ENCODE measurements around the gene KIF16B.

Gene KIF16B

DNA sequence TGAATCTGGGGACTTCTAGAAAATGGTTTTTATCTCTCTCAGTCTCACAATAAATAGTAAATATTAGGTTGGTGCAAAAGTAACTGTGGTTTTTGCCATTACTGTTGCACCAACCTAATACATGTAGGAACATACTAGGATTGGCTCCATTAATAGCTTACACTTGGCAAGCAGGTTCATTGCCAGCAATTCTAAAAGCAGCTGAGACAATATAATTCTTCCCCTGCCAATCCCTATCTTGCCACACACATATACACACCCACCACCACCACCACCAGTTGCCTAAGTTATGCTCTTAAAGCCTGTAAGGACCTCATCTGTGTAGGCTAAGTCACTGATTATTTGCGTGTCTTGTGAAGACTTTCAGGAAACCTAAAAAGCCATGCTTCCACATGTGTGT lies 145.1 kb downstream of the KIF16B start:
- DNase-seq (ENCODE audit: low read depth), result no peak

DNA sequence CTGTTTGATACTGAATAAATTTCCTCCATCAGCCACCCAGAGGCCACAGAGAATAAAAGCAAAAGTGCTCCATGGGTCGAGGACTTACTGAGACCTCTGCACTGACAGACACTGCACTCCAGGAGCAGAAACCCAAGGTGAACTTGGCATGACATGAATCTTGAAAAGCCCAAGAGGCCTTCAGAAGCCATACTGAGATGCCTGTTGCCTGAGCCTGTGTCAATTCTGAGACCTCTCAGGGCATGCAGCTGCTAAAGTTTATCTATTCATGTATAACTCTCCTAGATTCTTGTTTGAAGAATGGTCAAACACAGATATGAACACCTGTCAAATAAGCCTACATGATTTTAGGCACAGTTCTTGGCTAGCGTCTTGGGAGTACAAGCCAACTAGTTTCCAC lies 145.7 kb downstream of the KIF16B start:
- no peak for DNase-seq (ENCODE audit: low read depth)

DNA sequence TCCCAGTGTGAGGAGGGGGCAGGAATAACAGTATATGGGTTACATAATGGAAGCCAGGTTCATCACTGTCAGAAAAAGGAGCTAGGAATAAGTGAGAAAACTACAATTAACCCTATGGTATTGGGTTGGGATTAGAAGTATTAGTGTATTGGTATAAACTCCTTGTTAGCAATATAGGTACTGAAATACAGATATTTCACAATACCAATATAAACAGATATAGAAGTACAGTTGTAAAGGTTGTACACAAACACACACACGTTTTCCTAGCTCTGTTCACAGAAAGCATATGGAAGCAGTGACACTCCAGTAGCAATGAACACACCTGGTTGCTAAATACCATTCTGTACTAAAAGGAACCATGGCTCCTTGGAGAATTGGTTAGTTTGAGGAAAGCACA lies 148.5 kb downstream of the KIF16B start:
- no peak for DNase-seq (ENCODE audit: low read depth)

DNA sequence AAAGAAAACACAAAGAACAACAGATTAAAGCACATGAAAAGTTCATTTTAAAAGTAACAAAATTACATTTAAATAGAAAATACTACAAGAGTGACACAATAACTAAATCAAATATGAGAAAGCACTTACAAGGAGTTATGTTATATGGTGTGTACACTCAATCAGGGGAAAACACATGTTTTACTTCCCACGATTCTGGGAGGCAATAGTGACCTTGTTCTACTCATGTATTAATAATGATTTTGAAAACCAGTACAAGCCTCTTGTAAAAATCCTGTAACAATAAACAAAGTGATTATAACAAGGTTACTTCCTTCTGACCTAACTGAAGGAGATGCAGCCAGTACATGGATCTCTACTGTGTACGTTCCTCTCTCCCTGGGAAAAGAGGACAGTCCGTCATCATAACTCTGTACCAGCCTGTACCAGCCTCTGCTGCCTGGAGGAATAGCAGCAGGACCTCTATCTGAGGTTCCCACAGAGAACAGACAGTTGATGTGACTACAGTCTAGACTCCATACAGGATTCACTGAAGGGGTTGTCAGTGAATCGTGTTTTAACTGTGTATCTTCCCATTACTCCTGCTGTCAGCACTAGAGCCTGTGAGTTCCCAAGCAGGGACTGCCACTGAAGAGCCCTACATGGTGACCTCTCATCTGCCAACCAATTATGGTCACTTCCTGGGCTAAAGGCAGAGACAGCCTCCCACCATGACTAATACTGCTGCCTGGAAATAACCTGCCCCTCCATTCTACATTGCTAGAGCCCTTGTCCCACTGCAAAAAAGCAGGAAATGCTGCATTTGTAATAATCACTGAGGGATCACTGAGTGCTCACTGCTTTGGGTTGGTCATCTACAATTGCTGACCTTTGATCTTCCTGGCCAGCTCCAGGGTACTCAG lies 149.7 kb downstream of the KIF16B start:
- no peak for DNase-seq (ENCODE audit: low read depth)

DNA sequence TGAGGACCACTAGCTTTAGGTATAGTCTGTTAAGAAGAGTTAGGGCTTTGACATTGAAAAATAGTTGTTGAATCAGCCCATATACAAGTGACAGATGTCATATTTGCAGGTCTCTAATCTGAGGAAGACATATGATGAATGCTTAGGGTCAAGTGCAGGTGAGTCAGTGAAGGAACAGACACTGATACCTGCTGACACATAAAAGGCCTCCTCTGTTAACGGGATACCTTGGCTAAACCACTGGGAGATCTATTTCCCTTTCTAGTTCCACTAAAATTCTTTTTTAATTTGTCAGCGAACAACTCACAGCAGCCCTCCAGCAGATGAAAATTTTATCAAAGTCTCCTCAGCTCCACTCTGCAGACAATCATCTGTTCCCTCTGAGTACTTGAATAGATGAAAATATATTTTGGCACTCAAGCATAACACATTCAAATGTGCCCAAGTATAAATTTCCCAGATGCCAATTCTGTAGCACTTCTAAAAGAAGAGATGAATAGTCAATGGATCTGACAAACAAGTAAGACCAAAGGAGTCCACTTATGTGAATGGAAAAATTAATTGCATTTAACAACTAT lies 154.0 kb downstream of the KIF16B start:
- no peak for DNase-seq (ENCODE audit: low read depth)

DNA sequence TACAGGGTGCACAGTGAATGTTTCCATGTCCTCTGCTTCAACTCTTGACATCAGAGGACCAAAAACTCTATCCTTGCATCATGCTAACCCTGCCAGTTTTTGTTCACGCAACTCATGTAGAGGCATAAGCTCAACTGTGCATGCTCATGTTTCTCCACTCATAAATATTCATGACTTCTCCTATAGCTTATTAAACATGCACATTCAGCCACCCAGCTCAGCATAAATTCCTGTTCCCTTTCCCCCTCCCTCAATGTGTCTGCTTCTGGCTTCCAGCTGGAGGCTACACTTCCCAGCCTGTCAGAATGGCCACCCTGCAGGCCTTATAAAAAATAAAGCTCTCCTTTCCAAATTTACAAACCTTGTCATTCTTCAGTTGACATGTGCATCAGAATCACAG lies 154.6 kb downstream of the KIF16B start:
- no peak for DNase-seq (ENCODE audit: low read depth)

DNA sequence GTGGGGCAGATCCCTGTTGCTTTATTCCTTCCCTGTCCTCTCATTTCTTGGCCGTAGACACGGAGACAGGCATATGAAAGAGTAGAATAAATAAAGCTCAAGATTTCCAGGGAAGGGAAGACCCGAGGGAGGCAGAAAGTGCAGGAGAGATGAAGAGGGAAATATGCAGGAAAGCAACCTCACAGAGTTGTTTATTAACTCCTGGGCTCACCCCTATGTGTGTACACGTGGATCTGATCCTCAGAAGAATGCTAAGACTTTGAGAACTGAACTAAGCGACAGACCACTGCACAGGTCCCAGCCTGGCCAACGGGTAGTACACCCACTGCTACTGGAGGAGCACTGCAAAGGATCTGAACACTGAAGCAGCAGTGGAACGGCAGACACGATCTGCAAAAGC lies 156.2 kb downstream of the KIF16B start:
- no peak for DNase-seq (ENCODE audit: low read depth)

GRCh38 chr20:16415071-16416053 lies 157.9 kb downstream of the KIF16B start:
- no peak for DNase-seq (ENCODE audit: low read depth)

GRCh38 chr20:16412906-16413305 lies 160.3 kb downstream of the KIF16B start:
- DNase-seq (ENCODE audit: low read depth), result no peak

DNA sequence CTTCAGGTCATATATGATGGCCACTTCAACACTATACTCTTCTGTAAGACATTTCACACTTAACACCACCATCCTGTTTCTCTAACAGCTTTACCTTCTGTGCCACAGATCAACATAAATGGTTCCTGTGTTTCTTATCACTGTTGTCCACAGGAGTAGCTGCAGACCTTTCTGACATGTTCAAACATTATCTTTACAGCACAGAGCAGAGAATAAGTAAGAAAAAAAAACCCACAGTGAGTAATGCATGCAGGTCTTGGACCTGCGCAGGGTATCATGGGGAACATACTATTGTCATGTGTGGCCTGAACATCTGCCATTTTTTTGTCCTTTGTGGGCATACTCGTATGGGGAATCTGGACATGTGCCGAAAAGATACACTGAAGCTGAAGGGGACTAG lies 161.9 kb downstream of the KIF16B start:
- DNase-seq (ENCODE audit: low read depth), result no peak

GRCh38 chr20:16410626-16411025 lies 162.6 kb downstream of the KIF16B start:
- DNase-seq (ENCODE audit: low read depth), result no peak

- no peak for DNase-seq (ENCODE audit: low read depth)
Measured at GRCh38 chr20:16408981-16409380, 164.3 kb downstream of the KIF16B start.

DNA sequence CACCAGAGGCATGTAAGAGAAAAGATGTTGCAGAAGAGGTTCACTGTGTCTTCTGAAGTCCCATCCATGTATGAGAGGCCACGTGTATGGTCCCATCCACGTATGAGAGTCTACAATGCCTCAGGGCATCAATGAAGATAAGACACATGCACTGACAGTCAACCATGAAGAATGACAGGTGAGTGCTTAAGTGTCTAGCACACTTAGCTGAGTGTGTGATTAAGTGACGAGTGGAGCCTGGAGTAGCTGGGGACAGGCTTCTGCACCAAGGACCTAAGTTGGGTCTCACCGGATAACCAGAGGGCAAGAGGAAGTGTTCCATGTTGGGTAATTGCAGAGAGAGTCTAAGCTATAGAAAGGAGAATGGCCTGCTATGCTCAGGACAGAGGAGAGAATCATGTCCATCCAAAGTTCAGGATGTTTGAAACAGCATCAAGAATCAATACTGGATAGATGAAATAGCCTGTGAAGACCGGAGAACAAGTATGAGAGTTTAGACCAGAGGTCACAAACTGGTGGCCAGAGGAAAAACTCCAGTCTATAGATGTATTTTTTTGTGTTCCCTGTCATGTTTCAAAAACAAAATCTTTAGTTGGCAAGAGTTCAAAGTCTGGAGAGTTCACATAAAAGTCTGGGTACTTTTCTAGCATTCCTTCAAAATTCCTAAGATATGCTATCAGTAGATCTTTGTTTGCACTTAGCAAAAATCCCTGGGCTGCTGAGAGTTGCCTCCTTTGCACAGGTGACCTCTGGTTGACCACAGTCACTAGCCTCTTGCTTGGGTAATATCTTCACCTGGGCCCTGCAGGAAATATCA lies 165.8 kb downstream of the KIF16B start:
- no peak for DNase-seq (ENCODE audit: low read depth)

DNA sequence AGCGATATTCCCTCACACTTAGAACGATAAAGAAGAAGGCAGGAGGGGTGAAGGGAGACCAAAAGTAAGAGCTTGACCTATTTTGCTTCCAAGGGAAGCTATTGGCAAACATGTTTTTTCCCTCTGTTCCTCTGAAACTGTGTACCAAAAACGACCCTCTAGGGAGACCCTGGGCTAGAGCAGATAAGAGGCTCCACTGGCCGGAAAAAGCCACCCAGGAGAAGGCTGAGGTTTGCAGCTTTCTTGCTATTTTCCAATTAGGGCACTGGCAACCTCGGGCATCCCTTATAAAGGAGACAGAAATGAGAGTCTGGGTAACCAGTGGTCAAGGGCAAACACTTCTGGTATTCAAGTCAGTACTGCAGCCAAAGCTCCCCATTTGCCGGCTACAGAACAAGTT lies 168.0 kb downstream of the KIF16B start:
- DNase-seq (ENCODE audit: low read depth), result no peak

DNA sequence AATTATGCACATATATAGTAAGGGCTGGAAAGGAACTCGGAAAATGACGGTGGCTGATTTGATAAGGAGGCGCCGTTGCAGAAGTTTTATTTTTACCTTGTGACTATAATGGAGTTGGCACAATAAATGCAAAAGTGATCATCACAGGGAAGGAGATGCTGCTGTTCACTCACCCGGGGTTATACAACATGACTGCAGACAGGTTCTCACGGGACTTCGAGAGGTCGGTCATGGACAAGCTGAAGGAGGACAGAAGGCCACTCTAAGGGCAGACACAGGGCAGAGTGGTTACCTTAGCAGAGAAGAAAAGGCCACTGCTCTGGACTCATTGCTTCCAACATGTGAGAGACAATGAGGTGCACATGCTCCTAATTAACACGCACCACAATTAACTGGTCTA lies 168.6 kb downstream of the KIF16B start:
- DNase-seq (ENCODE audit: low read depth), result no peak

GRCh38 chr20:16404171-16404570 lies 169.1 kb downstream of the KIF16B start:
- no peak for DNase-seq (ENCODE audit: low read depth)

DNA sequence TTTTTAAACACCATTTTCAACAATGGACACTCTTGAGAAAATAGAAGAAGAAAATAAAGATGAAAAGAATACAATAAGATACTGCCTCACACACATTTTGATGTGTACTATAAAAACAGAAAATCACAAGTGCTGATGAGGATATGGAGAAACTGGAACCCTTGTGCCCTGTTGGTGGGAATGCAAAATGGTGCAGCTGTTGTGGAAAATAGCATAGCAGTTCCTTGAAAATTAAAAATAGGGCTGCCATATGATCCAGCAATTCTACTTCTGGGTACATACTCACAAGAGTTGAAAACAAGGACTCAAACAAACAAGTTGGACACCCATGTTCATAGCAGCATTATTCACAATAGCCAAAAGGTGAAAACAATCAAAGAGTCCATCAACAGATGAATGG lies 173.0 kb downstream of the KIF16B start:
- DNase-seq (ENCODE audit: low read depth), result no peak

DNA sequence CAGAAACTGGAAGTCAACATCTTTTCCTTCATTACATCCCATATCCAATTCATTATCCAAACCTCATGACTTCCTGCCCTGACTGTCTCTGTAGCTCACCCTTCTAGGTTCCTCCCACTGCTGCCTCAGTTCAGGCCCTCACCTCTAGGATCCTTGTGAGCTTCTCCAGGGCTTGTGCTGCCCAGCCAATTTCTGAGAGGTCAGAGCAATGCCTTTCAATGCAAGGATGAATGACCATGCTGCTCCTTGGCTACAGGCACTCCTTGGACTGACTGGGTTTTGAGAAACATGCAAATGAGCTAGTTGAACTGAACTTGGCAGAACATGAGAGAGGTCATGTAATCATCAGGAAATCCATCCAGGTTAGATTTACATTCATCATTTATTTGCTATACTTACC lies 173.4 kb downstream of the KIF16B start:
- DNase-seq (ENCODE audit: low read depth), result no peak

DNA sequence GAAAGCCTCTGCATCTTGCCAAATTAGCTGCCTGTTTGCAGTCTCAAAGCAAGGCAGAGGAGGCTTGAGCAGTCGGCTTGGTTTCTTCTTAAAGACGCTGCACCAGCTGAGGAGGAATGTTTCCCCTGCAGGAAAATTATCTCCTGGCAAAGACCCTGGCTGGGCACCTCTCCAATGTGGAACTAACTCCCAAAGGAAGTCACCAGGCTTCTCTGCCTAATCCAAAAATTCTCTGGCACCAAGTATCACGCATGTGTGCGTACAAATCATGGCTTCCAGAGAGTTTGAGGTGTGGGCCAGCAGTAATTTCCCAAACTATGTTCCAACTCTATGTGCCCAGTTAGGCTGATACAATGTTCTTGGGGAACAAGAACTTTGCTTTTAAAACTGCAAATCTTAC lies 176.2 kb downstream of the KIF16B start:
- DNase-seq (ENCODE audit: low read depth), result no peak

DNA sequence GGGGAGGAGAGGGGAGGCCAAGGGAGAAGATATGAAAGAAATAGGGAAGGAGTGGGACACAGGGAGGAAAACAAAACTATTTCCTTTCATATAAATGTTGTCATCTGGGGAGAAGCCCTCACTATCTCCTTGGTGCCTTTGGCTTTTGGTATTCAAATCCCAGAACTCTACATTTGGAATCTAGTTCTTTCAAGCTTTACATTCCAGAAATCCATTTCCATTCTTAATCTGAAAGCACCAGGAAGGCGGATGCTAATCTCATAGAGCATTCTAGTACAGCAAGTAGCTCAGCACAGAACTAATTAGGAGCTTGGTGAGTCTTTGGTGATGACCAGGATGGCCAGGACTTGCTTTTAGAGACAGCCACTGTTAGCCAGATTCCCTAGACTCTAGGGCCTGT lies 177.9 kb downstream of the KIF16B start:
- no peak for DNase-seq (ENCODE audit: low read depth)

GRCh38 chr20:16394784-16395183 lies 178.5 kb downstream of the KIF16B start:
- DNase-seq (ENCODE audit: low read depth), result no peak

DNA sequence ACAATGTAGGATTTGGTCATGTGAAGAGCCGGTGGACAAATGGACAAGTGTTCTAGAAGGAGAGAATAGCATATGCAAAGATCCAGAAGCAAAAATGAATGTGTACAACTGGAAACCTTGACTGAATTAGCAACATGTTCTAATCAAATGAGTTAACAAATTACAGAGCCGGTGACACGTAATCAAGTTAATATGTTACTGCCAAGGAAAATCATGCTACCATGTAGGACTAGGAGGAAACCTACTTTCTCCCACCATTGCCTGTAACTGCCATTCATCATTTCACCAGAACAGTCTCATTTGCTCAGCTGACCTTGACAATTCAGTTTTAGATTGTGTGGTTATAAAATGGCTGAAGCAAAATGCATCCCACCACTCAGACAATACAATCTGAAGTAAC lies 179.4 kb downstream of the KIF16B start:
- no peak for DNase-seq (ENCODE audit: low read depth)

All from activated T-helper 1 cell treated with Interleukin-2 at 50 U/mL for 16 hours (primary cell).